Bronchial epithelial cell (primary cell): ENCODE results near the gene SECISBP2L. TPM values are rescaled to one million over a fixed set of nuclear protein-coding genes. Genes with fewer than 3 reads are reported as not detected.

ENCODE experiments used
- DNase-seq: peaks from one replicate; pipeline ENCODE4 v3.0.0-alpha.2; 2010; ENCODE audit warnings: low read depth
- FAIRE-seq: peaks from 2 replicates; lab custom pipeline; 2011; peaks lifted over from hg19 to GRCh38; lab: Jason Lieb, UNC
- H3K27me3 ChIP-seq: 2 replicates; pipeline ENCODE4 v1.5.1; 2011; ENCODE audit warnings: low read length; ENCODE audit not compliant: control insufficient read depth, insufficient read depth
- H3K36me3 ChIP-seq: 2 replicates; pipeline ENCODE4 v1.5.1; 2011; ENCODE audit warnings: low read length; ENCODE audit not compliant: control insufficient read depth, insufficient read depth
- H3K4me3 ChIP-seq: 2 replicates; pipeline ENCODE4 v1.5.1; 2011; ENCODE audit warnings: mild to moderate bottlenecking, low read depth, low read length, control low read depth
- CTCF ChIP-seq: IDR thresholded peaks from 2 replicates; pipeline ENCODE4 v1.5.1; 2011; ENCODE audit warnings: mild to moderate bottlenecking, moderate library complexity, low read length, control low read depth, inconsistent platforms; ENCODE audit not compliant: insufficient read depth, severe bottlenecking
- total RNA-seq: library from RNA; depleted of rRNA; stranded (reverse); fragments of >200 nt; gene quantifications from 2 replicates; pipeline ENCODE4 v1.2.1, GENCODE V29; 2014

Gene SECISBP2L
- total RNA-seq: 9.0 and 13.8 TPM in 2 replicates

DNA sequence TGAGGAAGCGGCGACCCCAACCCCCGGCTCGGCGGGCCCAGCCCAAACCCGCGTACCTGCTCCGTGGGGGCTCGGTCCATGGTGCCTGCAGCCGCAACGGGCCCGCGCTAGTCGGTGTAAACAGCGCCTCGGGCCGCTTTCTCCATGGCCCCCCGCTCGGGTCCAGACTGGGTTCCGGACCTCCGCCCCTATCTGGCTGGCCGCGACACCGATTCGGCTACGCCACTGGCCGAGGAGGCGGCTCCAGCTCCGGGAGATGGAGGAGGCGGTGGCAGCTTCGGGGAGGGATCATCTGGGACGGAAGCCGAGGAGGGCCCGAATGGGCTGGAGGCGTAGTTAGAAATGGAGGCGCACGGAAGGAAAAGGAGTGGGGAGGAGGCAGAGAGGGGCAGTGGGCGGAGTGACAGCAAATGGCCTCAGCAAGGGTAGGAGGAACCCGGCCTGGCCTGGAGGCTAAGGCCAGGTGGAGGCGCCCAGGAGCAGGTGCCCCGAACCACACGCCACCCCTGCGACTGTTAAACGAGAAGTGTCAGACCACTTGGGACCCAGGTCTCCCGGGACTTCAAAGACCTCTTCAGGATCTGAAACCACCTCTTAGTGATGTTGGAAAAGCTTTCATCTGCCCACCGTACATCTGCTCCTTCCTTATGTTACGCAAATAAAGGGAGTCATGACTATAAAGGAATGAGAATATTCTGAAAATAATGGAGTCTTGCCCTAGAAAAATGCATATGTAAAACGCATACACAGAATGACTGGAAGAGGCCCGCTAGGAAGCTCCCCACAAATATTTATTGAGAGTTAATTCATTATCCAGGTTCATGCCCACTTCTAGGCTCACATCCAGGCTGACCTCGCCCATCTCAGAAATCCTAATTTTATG lies at the start of gene SECISBP2L:
SECISBP2L (minus strand) TSS at position 227 of the 883 bp plus-strand sequence; CDS start at position 80, 147 bp downstream.
- DNase-seq (peak; percentile 87), FAIRE-seq (no peak)
- Histone ChIP-seq H3K4me3 (peak within 1 kb of the TSS; percentile 73), H3K36me3 (no peaks in the 10 kb centered on the region), H3K27me3 (no peaks in the 10 kb centered on the region)
- peak; percentile 54 for TF ChIP-seq CTCF

- no peak for TF ChIP-seq CTCF
- Histone ChIP-seq H3K36me3 (no peaks in the 10 kb centered on the region), H3K4me3 (no peak overlapping the region), H3K27me3 (no peaks in the 10 kb centered on the region)
- FAIRE-seq: no peak
- no peak for DNase-seq
These were observed 48.7 kb upstream of the SECISBP2L start for GRCh38 chr15:49094923-49095322.

GRCh38 chr15:49093252-49094105 lies 47.2 kb upstream of the SECISBP2L start:
- DNase-seq (no peak), FAIRE-seq (no peak)
- no peaks in the 10 kb centered on the region for H3K27me3 ChIP-seq
- no peak overlapping the region for H3K4me3 ChIP-seq
- no peak for TF ChIP-seq CTCF
- no peaks in the 10 kb centered on the region for H3K36me3 ChIP-seq

- TF ChIP-seq CTCF: no peak
- no peak for FAIRE-seq
These were observed 42.8 kb upstream of the SECISBP2L start for GRCh38 chr15:49088996-49089395.

DNA sequence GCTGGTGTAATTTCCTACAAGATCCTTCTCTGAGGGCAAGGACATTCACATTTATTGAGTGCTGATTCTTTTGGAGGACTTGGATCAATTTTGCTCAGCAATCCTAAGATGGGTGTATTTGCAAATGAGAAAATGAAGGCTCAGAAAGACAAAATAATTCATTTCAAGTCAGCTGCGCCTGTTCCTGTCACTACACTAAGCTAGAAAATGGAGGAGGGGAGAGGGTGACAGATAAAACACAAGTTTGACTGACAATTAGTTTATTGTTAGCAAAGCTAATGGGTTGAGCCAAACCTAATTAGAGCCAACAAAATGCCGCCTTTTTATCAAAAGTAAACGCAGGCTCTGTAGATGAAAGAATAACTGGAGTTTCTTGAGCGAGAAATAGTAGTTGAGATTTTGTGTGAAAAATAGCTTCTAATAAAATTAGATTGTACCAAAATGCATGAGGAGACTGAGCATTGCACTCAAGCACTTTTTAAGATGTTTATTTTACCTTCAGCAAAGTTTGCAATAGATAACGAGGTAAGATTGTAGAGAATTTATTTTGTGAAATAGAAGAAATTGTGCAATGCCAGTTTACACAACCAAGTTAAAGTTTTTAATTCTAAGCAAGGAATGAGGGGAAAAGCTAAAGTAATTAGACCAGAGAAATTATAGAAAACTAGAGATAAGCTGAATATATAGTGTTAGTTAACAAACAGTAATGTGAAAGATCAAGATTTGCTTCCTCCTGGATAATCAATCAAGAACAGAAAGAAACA lies 39.6 kb upstream of the SECISBP2L start:
- TF ChIP-seq CTCF: no peak
- Histone ChIP-seq H3K27me3 (no peaks in the 10 kb centered on the region), H3K4me3 (no peak overlapping the region), H3K36me3 (no peaks in the 10 kb centered on the region)
- FAIRE-seq (no peak), DNase-seq (no peak)

More at GRCh38 chr15:49088996-49089395, 42.8 kb upstream of the SECISBP2L start:
- DNase-seq: no peak
- Histone ChIP-seq H3K4me3 (no peak overlapping the region), H3K36me3 (no peaks in the 10 kb centered on the region), H3K27me3 (no peaks in the 10 kb centered on the region)
